ENCODE results near the gene FKBP2.
A peak's percentile ranks its signal among the peaks of the same experiment; 100 is the strongest.

The FKBP2 gene

DNA sequence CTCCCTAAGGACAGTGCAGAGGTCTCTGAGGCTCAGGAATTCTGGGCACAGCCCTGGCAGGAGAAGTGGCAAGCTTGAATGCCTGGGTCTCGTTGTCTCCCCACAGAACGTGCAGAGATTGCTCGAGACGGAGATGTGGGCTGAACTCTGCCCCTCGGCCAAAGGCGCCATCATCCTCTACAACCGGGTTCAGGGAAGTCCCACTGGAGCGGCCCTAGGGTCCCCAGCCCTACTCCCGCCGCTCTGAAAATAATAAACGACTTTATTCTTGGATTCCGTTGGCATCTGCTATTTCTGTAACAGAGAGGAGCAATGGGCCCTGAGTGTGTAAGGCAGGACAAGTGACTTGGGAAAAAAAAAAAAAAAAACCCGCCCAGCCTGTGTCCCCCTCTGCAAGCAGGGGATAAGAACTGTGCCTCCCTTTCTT, 11.1 kb upstream of the FKBP2 start:
- Histone ChIP-seq H3K36me3 (replicated peaks) (no peaks in the 10 kb centered on the region), H3K27me3 (replicated peaks) (no peaks in the 10 kb centered on the region), H3K27ac (no peak overlapping the region), H3K4me3 (ENCODE audit: low read depth, low read length) (peak overlapping the region; percentile 74)
- TF ChIP-seq, protein P1, sequence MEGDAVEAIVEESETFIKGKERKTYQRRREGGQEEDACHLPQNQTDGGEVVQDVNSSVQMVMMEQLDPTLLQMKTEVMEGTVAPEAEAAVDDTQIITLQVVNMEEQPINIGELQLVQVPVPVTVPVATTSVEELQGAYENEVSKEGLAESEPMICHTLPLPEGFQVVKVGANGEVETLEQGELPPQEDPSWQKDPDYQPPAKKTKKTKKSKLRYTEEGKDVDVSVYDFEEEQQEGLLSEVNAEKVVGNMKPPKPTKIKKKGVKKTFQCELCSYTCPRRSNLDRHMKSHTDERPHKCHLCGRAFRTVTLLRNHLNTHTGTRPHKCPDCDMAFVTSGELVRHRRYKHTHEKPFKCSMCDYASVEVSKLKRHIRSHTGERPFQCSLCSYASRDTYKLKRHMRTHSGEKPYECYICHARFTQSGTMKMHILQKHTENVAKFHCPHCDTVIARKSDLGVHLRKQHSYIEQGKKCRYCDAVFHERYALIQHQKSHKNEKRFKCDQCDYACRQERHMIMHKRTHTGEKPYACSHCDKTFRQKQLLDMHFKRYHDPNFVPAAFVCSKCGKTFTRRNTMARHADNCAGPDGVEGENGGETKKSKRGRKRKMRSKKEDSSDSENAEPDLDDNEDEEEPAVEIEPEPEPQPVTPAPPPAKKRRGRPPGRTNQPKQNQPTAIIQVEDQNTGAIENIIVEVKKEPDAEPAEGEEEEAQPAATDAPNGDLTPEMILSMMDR (IDR thresholded peaks at IDR 0.05; ENCODE audit: low read depth, low read length, missing control alignments): no peak
- in situ Hi-C loops (cut with HindIII; ENCODE audit: low pct_ligation_motif_present, low sequenced_read_pairs): no loop called here
- DNase-seq: no peak

DNA sequence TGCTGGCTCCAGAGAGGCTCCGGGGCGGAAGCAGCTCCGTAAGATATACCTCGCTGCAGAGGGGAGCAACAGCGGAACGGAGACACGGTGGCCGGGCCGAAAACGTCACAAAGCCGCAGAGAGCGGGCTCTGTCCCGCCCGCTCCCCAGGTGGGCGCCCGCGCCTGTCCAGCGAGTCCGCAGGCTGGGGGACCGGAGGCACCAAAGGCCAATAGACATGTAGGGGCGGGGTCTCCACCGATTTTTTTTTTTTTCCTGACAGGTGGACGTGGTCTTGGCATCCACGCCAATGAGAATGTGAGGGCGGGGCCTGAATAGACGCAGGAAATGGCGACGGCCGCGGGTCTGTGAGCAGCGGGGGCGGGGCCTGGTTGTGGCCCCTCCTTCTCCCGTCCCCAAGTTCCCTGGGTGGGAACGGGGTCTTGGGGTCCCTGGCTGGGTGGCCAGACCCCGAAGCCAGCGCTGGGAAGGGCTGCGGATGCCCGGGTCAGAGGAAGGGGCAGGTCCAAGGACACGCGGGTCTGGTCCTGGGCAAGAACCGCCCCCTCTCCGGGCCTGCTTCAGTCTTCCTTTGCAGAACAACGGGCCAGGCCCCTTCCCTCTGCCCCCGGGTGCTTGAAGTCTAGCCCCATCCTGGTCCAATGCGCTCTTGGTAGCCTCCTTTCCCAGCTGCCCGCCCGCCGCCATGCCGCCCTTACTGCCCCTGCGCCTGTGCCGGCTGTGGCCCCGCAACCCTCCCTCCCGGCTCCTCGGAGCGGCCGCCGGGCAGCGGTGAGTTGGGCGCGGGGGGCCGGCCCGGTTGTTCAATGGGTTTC, 10.5 kb upstream of the FKBP2 start, which contains the start of gene DNAJC4:
TSS of gene DNAJC4 (plus strand) at position 378 of the 814 bp plus-strand sequence. CDS start at position 685, 307 bp downstream.
- in situ Hi-C loops (cut with HindIII; ENCODE audit: low pct_ligation_motif_present, low sequenced_read_pairs): no loop called here
- H3K27ac ChIP-seq: peak within 1 kb of the TSS; percentile 4
- no peaks in the 10 kb centered on the region for H3K27me3 ChIP-seq (replicated peaks)
- DNase-seq: peak; percentile 82
- no peaks in the 10 kb centered on the region for H3K36me3 ChIP-seq (replicated peaks)
- H3K4me3 ChIP-seq (ENCODE audit: low read depth, low read length): peak within 1 kb of the TSS; percentile 74
- TF ChIP-seq, protein P1 (IDR thresholded peaks at IDR 0.05; ENCODE audit: low read depth, low read length, missing control alignments): no peak

DNA sequence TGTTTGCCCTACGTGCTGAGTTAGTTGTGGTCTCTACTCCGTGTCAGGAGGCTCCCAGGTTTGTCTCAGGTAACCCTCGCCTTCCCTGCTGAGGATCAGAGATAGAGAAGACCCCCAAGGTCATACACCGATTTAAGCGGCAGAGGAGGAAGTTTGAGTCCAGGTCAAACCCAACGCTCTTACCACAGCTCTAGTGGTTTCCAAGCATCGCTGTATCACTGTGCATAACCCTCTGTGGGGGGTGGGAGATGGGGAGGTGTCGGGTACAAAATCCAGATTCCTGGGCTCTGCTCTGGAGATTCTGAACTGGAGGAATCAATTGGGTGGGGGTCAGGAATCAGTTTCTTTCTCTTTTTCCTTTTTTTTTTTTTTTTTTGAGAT, 9.9 kb upstream of the FKBP2 start:
- in situ Hi-C loops (cut with HindIII; ENCODE audit: low pct_ligation_motif_present, low sequenced_read_pairs): no loop called here
- TF ChIP-seq, protein P1 (IDR thresholded peaks at IDR 0.05; ENCODE audit: low read depth, low read length, missing control alignments): no peak
- Histone ChIP-seq H3K36me3 (replicated peaks) (no peaks in the 10 kb centered on the region), H3K27ac (no peak overlapping the region), H3K4me3 (ENCODE audit: low read depth, low read length) (peak overlapping the region; percentile 74), H3K27me3 (replicated peaks) (no peaks in the 10 kb centered on the region)
- DNase-seq: no peak

DNA sequence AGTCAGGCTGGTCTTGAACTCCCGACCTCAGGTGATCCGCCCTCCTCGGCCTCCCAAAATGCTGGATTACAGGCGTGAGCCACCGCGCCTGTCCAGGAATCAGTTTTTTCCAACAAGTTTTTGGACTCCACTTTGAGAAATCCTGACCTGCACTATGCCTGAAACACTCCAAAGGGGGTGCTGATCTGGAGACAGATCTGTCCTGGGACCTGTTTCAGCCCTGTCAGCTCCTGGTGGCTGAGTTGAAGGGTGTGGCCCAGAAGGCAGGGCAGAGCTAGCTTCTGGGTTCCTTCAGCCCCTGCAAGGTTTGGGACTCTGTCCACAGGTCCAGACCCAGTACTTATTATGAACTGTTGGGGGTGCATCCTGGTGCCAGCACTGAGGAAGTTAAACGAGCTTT, 9.3 kb upstream of the FKBP2 start:
- Histone ChIP-seq H3K36me3 (replicated peaks) (no peaks in the 10 kb centered on the region), H3K27ac (no peak overlapping the region), H3K4me3 (ENCODE audit: low read depth, low read length) (no peak overlapping the region), H3K27me3 (replicated peaks) (no peaks in the 10 kb centered on the region)
- TF ChIP-seq, protein P1 (IDR thresholded peaks at IDR 0.05; ENCODE audit: low read depth, low read length, missing control alignments): no peak
- in situ Hi-C loops (cut with HindIII; ENCODE audit: low pct_ligation_motif_present, low sequenced_read_pairs): no loop called here
- DNase-seq: no peak

DNA sequence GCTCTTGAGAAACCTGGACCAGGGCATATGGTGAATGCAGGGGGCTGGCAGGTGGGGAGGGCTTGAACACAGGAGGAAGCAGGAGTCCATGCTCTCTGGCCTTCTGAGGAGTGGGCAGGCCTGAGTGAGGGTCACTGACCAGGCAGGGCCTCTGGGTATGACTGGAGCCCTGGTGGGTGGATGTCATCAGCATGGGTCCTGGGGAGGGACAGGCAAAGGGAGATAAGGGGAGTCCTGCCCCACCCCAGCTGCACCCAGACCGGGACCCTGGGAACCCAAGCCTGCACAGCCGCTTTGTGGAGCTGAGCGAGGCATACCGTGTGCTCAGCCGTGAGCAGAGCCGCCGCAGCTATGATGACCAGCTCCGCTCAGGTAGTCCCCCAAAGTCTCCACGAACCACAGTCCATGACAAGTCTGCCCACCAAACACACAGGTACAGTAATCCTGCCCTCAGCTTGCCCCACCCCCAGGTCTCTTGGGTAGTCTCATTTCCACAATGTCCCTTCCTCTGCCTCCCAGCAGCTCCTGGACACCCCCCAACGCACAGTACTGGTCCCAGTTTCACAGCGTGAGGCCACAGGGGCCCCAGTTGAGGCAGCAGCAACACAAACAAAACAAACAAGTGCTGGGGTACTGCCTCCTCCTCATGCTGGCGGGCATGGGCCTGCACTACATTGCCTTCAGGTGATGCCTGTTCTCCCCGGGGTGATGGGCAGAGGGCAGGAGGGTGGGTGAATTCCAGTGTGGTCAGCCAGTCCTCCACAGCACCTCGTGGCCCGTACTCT, 8.5 kb upstream of the FKBP2 start:
- Histone ChIP-seq H3K4me3 (ENCODE audit: low read depth, low read length) (no peak overlapping the region), H3K27ac (no peak overlapping the region), H3K27me3 (replicated peaks) (no peaks in the 10 kb centered on the region), H3K36me3 (replicated peaks) (no peaks in the 10 kb centered on the region)
- TF ChIP-seq, protein P1 (IDR thresholded peaks at IDR 0.05; ENCODE audit: low read depth, low read length, missing control alignments): no peak
- DNase-seq: no peak
- in situ Hi-C loops (cut with HindIII; ENCODE audit: low pct_ligation_motif_present, low sequenced_read_pairs): no loop called here
